H9 (cell line): Measurements from ENCODE around the gene NRG3. TPM values are rescaled to one million over a fixed set of nuclear protein-coding genes. Genes with fewer than 3 reads are reported as not detected.

ENCODE experiments used
- DNase-seq: peaks from one replicate; pipeline ENCODE4 v3.0.0-alpha.2; 2017
- H2AFZ ChIP-seq: one replicate; pipeline ENCODE4 v1.6.1; 2013; ENCODE audit warnings: mild to moderate bottlenecking, low read length, control low read depth, moderate library complexity
- H2AK5ac ChIP-seq: 2 replicates; pipeline ENCODE4 v1.6.1; 2013; ENCODE audit warnings: low read length, control low read depth, mixed read lengths; ENCODE audit not compliant: insufficient read length
- H2BK120ac ChIP-seq: one replicate; pipeline ENCODE4 v1.6.1; 2013; ENCODE audit warnings: low read depth, mild to moderate bottlenecking, low read length, control low read depth, inconsistent platforms; ENCODE audit not compliant: poor library complexity, severe bottlenecking
- H2BK12ac ChIP-seq: 2 replicates; pipeline ENCODE4 v1.6.1; 2013; ENCODE audit warnings: low read length, control low read depth, mixed read lengths, low read depth; ENCODE audit not compliant: insufficient read length
- H2BK15ac ChIP-seq: 2 replicates; pipeline ENCODE4 v1.6.1; 2013; ENCODE audit warnings: low read depth, low read length, control low read depth
- H2BK20ac ChIP-seq: one replicate; pipeline ENCODE4 v1.6.1; 2013; ENCODE audit warnings: low read depth, mild to moderate bottlenecking, low read length, control low read depth, inconsistent platforms; ENCODE audit not compliant: poor library complexity, severe bottlenecking
- H2BK5ac ChIP-seq: 2 replicates; pipeline ENCODE4 v1.6.1; 2013; ENCODE audit warnings: low read length, control low read depth, mixed read lengths; ENCODE audit not compliant: insufficient read length
- H3K14ac ChIP-seq: 2 replicates; pipeline ENCODE4 v1.6.1; 2013; ENCODE audit warnings: low read length, control low read depth; ENCODE audit not compliant: insufficient read depth
- H3K18ac ChIP-seq: 2 replicates; pipeline ENCODE4 v1.6.1; 2013; ENCODE audit warnings: low read depth, mild to moderate bottlenecking, mixed read lengths, low read length, control low read depth; ENCODE audit not compliant: insufficient read length
- H3K23ac ChIP-seq: 2 replicates; pipeline ENCODE4 v1.6.1; 2013; ENCODE audit warnings: low read length, control low read depth, mixed read lengths, low read depth; ENCODE audit not compliant: insufficient read length
- H3K23me2 ChIP-seq: 2 replicates; pipeline ENCODE4 v1.6.1; 2013; ENCODE audit warnings: low read depth, mild to moderate bottlenecking, mixed read lengths, low read length, control low read depth; ENCODE audit not compliant: insufficient read length, poor library complexity, severe bottlenecking
- H3K27ac ChIP-seq: 2 replicates; pipeline ENCODE4 v1.5.1; 2013; ENCODE audit warnings: low read length, control low read depth, mixed read lengths, low read depth; ENCODE audit not compliant: insufficient read length
- H3K27me3 ChIP-seq: 2 replicates; pipeline ENCODE4 v1.6.1; 2013; ENCODE audit warnings: low read length, control low read depth, inconsistent platforms; ENCODE audit not compliant: insufficient read depth
- H3K4ac ChIP-seq: 2 replicates; pipeline ENCODE4 v1.6.1; 2013; ENCODE audit warnings: low read depth, mild to moderate bottlenecking, control low read depth, inconsistent platforms, low read length, moderate library complexity
- H3K4me1 ChIP-seq: 2 replicates; pipeline ENCODE4 v1.6.1; 2013; ENCODE audit warnings: low read length, control low read depth, inconsistent platforms; ENCODE audit not compliant: insufficient read depth
- H3K4me2 ChIP-seq: 2 replicates; pipeline ENCODE4 v1.6.1; 2013; ENCODE audit warnings: low read length, control low read depth, mixed read lengths; ENCODE audit not compliant: insufficient read length, insufficient read depth
- H3K56ac ChIP-seq: 2 replicates; pipeline ENCODE4 v1.6.1; 2013; ENCODE audit warnings: low read depth, mild to moderate bottlenecking, mixed read lengths, low read length, control low read depth; ENCODE audit not compliant: insufficient read length
- H3K79me1 ChIP-seq: 2 replicates; pipeline ENCODE4 v1.6.1; 2013; ENCODE audit warnings: low read depth, mild to moderate bottlenecking, moderate library complexity, low read length, control low read depth, inconsistent platforms; ENCODE audit not compliant: insufficient read depth, poor library complexity, severe bottlenecking
- H3K79me2 ChIP-seq: 2 replicates; pipeline ENCODE4 v1.6.1; 2013; ENCODE audit warnings: low read length, control low read depth, inconsistent platforms; ENCODE audit not compliant: insufficient read depth
- H3K9ac ChIP-seq: 2 replicates; pipeline ENCODE4 v1.6.1; 2013; ENCODE audit warnings: low read length, control low read depth, mixed read lengths; ENCODE audit not compliant: insufficient read length; ENCODE audit errors: extremely low read depth
- H3K9me3 ChIP-seq: one replicate; pipeline ENCODE4 v1.6.1; 2013; ENCODE audit warnings: low read depth, low read length, inconsistent platforms; ENCODE audit not compliant: control insufficient read depth
- H3T11ph ChIP-seq: one replicate; pipeline ENCODE4 v1.6.1; 2013; ENCODE audit warnings: mild to moderate bottlenecking, low read length, control low read depth, inconsistent platforms
- H4K20me1 ChIP-seq: one replicate; pipeline ENCODE4 v1.6.1; 2013; ENCODE audit not compliant: control insufficient read depth, insufficient read length, insufficient read depth
- H4K5ac ChIP-seq: 2 replicates; pipeline ENCODE4 v1.6.1; 2013; ENCODE audit warnings: low read depth, mild to moderate bottlenecking, mixed read lengths, low read length, control low read depth; ENCODE audit not compliant: insufficient read length
- H4K8ac ChIP-seq: replicated peaks from 2 replicates; pipeline ENCODE4 v1.6.1; 2013; ENCODE audit warnings: low read length, control low read depth, mixed read lengths, low read depth; ENCODE audit not compliant: insufficient read length
- H4K91ac ChIP-seq: 2 replicates; pipeline ENCODE4 v1.6.1; 2013; ENCODE audit warnings: low read depth, mild to moderate bottlenecking, moderate library complexity, mixed read lengths, low read length, control low read depth; ENCODE audit not compliant: insufficient read length
- H3K27ac Mint-ChIP-seq, 3 experiments: 2 replicates in 2 of 3; 3 replicates in 1 of 3; pipeline ENCODE4 v1.8.0; 2020 to 2021; ENCODE audit warnings: mixed read lengths in 3 of 3, mild to moderate bottlenecking in 1 of 3, moderate library complexity in 1 of 3
- H3K27me3 Mint-ChIP-seq: 2 replicates; pipeline ENCODE4 v1.8.0; 2021; ENCODE audit warnings: low read depth, mild to moderate bottlenecking, moderate library complexity, mixed read lengths
- H3K36me3 Mint-ChIP-seq, 3 experiments: 2 replicates in 2 of 3; 3 replicates in 1 of 3; pipeline ENCODE4 v1.8.0; 2020 to 2021; ENCODE audit warnings: low read depth in 3 of 3, mixed read lengths in 3 of 3; ENCODE audit not compliant: insufficient read depth in 1 of 3
- H3K4me1 Mint-ChIP-seq, 2 experiments: 2 replicates each; pipeline ENCODE4 v1.8.0; 2020; ENCODE audit warnings: mixed read lengths in 2 of 2
- H3K4me3 Mint-ChIP-seq, 2 experiments: 2 replicates in 1 of 2; 3 replicates in 1 of 2; pipeline ENCODE4 v1.8.0; 2020 to 2021; ENCODE audit warnings: mild to moderate bottlenecking in 2 of 2, mixed read lengths in 2 of 2, moderate library complexity in 1 of 2
- H3K9me3 Mint-ChIP-seq, 2 experiments: 2 replicates in 1 of 2; 3 replicates in 1 of 2; pipeline ENCODE4 v1.8.0; 2020; ENCODE audit warnings: mild to moderate bottlenecking in 2 of 2, mixed read lengths in 2 of 2, moderate library complexity in 1 of 2
- CTCF ChIP-seq: fragments of 200-600 bp; sonication (generic); conservative IDR thresholded peaks from 3 replicates; pipeline ENCODE4 v1.8.0; 2021; ENCODE audit warnings: antibody characterized with exemption, mild to moderate bottlenecking
- WGBS: extraction: QIAGEN DNeasy Blood & Tissue Kit; methylation state at CpG from one replicate; pipeline ENCODE4 v1.1.7; 2013; ENCODE audit warnings: missing lambda C conversion rate, low lambda C conversion rate, mixed read lengths; ENCODE audit not compliant: insufficient read length; ENCODE audit errors: extremely low coverage; 5-methylcytosine and 5-hydroxymethylcytosine counted together
- total RNA-seq: library from RNA; stranded (reverse); gene quantifications from 2 replicates; pipeline ENCODE4 v1.2.1, GENCODE V29; 2021

The NRG3 gene
- total RNA-seq, 1 experiment from 2014 or later = 1.6 TPM

GRCh38 chr10:81996927-81997326 lies 121.9 kb downstream of the NRG3 start:
- H3K79me2 ChIP-seq = no peaks in the 10 kb centered on the region
- H2BK120ac ChIP-seq = no peak overlapping the region
- H3K36me3 Mint-ChIP-seq = no peaks in the 10 kb centered on the region
- no peak overlapping the region for H4K5ac ChIP-seq
- H3K79me1 ChIP-seq = no peaks in the 10 kb centered on the region
- H2BK12ac ChIP-seq = no peak overlapping the region
- H4K91ac ChIP-seq = no peak overlapping the region
- no peaks in the 10 kb centered on the region for H4K20me1 ChIP-seq
- H3K9me3 ChIP-seq = no peaks in the 10 kb centered on the region
- no peaks in the 10 kb centered on the region for H3K27me3 Mint-ChIP-seq
- peaks cover 5 to 6% of the 10 kb centered on the region in 2 experiments; a peak in 3 of 4 replicates for H3K4me1 Mint-ChIP-seq
- no peak overlapping the region for H3K56ac ChIP-seq
- H2BK5ac ChIP-seq = no peak overlapping the region
- no peaks in the 10 kb centered on the region for H3K4me1 ChIP-seq
- H3T11ph ChIP-seq = no peak overlapping the region
- H3K27me3 ChIP-seq = no peaks in the 10 kb centered on the region
- TF ChIP-seq CTCF = no peak
- H3K9me3 Mint-ChIP-seq = no peaks in the 10 kb centered on the region
- H3K27ac ChIP-seq = no peak overlapping the region
- DNase-seq = no peak
- H3K14ac ChIP-seq = no peak overlapping the region
- H3K4ac ChIP-seq = no peak overlapping the region
- no peak overlapping the region for H4K8ac ChIP-seq
- H2AK5ac ChIP-seq = no peak overlapping the region
- no peak overlapping the region for H3K4me3 Mint-ChIP-seq
- H3K27ac Mint-ChIP-seq = no peak overlapping the region; a peak in 1 of 7 replicates
- no peak overlapping the region for H3K18ac ChIP-seq
- no peak overlapping the region for H2AFZ ChIP-seq
- H3K4me2 ChIP-seq = no peak overlapping the region
- no peak overlapping the region for H2BK15ac ChIP-seq
- no peak overlapping the region for H3K23ac ChIP-seq
- no peak overlapping the region for H3K9ac ChIP-seq
- H2BK20ac ChIP-seq = no peak overlapping the region
- WGBS = no CpG with 5 or more reads among the region's 3 CpGs
- no peaks in the 10 kb centered on the region for H3K23me2 ChIP-seq
